ENCODE data around the gene BTG4.

DNA sequence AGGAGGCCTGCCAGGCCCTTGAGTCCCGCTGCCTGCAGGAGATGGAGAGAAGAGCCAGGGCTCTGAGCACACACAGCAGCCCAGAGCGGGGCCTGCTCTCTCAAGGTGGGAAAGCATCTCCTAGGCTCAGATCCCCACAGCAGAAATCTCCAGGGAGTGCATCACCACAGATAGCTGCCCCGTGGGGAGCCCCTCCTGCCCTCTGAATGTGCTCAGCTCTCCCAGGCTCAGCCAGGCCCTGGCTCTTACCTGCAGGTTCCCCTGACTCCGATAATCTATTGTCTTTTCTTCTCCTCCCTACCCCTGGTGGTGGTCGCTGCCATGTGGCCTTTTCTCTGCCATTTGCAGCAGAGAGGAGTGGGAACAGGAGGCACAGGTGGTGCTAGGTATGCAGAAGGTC is 49.9 kb downstream of the BTG4 start:
- no peak for TF ChIP-seq EZH2 (IDR thresholded peaks at IDR 0.05; ENCODE audit: insufficient read depth, poor library complexity, severe bottlenecking)
- no peak for TF ChIP-seq EZH2phosphoT487 (IDR thresholded peaks at IDR 0.05; ENCODE audit: insufficient read depth, low read depth)

Data from GM23248 (cell line).